ENCODE results near the gene PUSL1.

GRCh38 chr1:1270813-1271212 is 37.6 kb upstream of the PUSL1 start:
- no peak for TF ChIP-seq CTCF (optimal IDR thresholded peaks at IDR 0.05 in 1 of 3, IDR thresholded peaks at IDR 0.05 in 1 of 3, conservative IDR thresholded peaks at IDR 0.05 in 1 of 3; ENCODE audit: extremely low read depth in 1 of 3, insufficient read depth in 2 of 3, low read length in 3 of 3)
- no peak for TF ChIP-seq EZH2 (IDR thresholded peaks at IDR 0.05; ENCODE audit: low read length)

Data from keratinocyte (primary cell).